ENCODE results near the gene CCNH. TPM values are rescaled to one million over a fixed set of nuclear protein-coding genes. Genes with fewer than 3 reads are reported as not detected.

CCNH gene
- total RNA-seq, 1 experiment from 2014 or later = 44.0 TPM

DNA sequence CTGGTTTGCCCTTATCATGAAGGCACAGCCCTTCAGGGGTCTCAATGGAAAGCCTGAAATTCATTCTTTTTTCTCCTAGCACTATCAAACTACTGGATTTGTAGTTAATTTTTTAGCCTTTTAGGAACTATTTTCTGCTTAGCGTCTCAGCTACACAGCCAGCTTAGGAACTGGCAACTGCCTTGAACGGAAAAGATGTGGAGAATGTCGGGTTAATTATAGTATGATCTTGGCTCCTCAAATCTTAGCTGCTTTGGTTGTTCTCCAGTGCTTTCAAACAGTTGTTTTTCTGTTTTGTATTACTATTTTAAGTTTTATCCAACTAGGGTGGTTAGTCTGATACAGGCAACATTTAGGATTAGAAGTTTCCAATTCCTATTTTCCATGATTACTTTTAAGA is 44.1 kb downstream of the CCNH start:
- DNase-seq (ENCODE audit: low read depth, low spot score) (no peak), ATAC-seq (no peak)
- Histone ChIP-seq H3K27me3 (ENCODE audit: control insufficient read depth, insufficient read depth, low read length) (no peaks in the 10 kb centered on the region), H3K4me3 (ENCODE audit: low read depth in 2 of 2, low read length in 2 of 2) (no peak overlapping the region), H3K4me1 (ENCODE audit: control insufficient read depth, insufficient read depth, low read length) (no peaks in the 10 kb centered on the region), H3K36me3 (ENCODE audit: control insufficient read depth, insufficient read depth, low read length) (peaks cover 27% of the 10 kb centered on the region), H3K27ac (ENCODE audit: low read length) (no peak overlapping the region), H3K9me3 (ENCODE audit: control insufficient read depth, insufficient read depth, low read depth, low read length) (no peaks in the 10 kb centered on the region)
- BruUV-seq (replicated peaks) = no TSS peak
- in situ Hi-C loops (cut with HindIII; ENCODE audit: low pct_unique_long_range_greater_than_20kb, low sequenced_read_pairs) (no loop called here), intact Hi-C loops (cut with micrococcal nuclease; ENCODE audit: unreplicated experiment) (no loop called here)
- TF ChIP-seq SIN3A (IDR thresholded peaks at IDR 0.05; ENCODE audit: borderline replicate concordance, insufficient read depth, low read depth, low read length) (no peak), TCF7L2 (IDR thresholded peaks at IDR 0.05; ENCODE audit: low read depth, low read length) (no peak), POLR2AphosphoS5 (IDR thresholded peaks at IDR 0.05; ENCODE audit: low read depth, low read length) (no peak)
- TF ChIP-seq, protein P1, sequence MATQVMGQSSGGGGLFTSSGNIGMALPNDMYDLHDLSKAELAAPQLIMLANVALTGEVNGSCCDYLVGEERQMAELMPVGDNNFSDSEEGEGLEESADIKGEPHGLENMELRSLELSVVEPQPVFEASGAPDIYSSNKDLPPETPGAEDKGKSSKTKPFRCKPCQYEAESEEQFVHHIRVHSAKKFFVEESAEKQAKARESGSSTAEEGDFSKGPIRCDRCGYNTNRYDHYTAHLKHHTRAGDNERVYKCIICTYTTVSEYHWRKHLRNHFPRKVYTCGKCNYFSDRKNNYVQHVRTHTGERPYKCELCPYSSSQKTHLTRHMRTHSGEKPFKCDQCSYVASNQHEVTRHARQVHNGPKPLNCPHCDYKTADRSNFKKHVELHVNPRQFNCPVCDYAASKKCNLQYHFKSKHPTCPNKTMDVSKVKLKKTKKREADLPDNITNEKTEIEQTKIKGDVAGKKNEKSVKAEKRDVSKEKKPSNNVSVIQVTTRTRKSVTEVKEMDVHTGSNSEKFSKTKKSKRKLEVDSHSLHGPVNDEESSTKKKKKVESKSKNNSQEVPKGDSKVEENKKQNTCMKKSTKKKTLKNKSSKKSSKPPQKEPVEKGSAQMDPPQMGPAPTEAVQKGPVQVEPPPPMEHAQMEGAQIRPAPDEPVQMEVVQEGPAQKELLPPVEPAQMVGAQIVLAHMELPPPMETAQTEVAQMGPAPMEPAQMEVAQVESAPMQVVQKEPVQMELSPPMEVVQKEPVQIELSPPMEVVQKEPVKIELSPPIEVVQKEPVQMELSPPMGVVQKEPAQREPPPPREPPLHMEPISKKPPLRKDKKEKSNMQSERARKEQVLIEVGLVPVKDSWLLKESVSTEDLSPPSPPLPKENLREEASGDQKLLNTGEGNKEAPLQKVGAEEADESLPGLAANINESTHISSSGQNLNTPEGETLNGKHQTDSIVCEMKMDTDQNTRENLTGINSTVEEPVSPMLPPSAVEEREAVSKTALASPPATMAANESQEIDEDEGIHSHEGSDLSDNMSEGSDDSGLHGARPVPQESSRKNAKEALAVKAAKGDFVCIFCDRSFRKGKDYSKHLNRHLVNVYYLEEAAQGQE (IDR thresholded peaks at IDR 0.05; ENCODE audit: insufficient read depth in 1 of 2, low read depth in 2 of 2, low read length in 1 of 2) = no peak
- TF ChIP-seq, protein P2, sequence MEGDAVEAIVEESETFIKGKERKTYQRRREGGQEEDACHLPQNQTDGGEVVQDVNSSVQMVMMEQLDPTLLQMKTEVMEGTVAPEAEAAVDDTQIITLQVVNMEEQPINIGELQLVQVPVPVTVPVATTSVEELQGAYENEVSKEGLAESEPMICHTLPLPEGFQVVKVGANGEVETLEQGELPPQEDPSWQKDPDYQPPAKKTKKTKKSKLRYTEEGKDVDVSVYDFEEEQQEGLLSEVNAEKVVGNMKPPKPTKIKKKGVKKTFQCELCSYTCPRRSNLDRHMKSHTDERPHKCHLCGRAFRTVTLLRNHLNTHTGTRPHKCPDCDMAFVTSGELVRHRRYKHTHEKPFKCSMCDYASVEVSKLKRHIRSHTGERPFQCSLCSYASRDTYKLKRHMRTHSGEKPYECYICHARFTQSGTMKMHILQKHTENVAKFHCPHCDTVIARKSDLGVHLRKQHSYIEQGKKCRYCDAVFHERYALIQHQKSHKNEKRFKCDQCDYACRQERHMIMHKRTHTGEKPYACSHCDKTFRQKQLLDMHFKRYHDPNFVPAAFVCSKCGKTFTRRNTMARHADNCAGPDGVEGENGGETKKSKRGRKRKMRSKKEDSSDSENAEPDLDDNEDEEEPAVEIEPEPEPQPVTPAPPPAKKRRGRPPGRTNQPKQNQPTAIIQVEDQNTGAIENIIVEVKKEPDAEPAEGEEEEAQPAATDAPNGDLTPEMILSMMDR (IDR thresholded peaks at IDR 0.05) = no peak
- CTCF ChIA-PET = no interaction called here
- POLR2A ChIA-PET = no interaction called here

DNA sequence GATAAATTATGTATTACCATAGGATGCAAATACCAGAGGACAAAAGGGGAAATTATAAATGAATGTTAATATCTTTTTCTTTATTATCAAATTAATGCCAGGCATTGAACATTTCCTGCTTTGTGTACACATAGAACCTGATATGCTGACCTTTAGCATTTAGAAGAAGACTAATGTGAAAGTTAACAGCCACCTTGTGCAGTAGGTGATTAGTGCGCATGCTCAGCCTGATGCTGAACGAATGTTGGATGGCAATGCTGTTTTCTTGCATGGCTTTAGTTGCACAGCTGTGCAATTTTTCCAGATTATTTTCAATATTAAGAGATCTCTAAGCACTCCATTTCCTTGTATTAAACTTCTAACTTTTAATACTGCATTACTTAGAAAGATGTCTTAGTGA is 45.5 kb downstream of the CCNH start:
- no peaks in the 10 kb centered on the region for H3K4me1 ChIP-seq (ENCODE audit: control insufficient read depth, insufficient read depth, low read length)
- H3K27me3 ChIP-seq (ENCODE audit: control insufficient read depth, insufficient read depth, low read length) = no peaks in the 10 kb centered on the region
- DNase-seq (ENCODE audit: low read depth, low spot score) = no peak
- no peak overlapping the region for H3K4me3 ChIP-seq (ENCODE audit: low read depth in 2 of 2, low read length in 2 of 2)
- ATAC-seq = no peak
- H3K9me3 ChIP-seq (ENCODE audit: control insufficient read depth, insufficient read depth, low read depth, low read length) = no peaks in the 10 kb centered on the region
- in situ Hi-C loops (cut with HindIII; ENCODE audit: low pct_unique_long_range_greater_than_20kb, low sequenced_read_pairs) = no loop called here
- CTCF ChIA-PET = no interaction called here
- no TSS peak for BruUV-seq (replicated peaks)
- H3K27ac ChIP-seq (ENCODE audit: low read length) = no peak overlapping the region
- peaks cover 32% of the 10 kb centered on the region for H3K36me3 ChIP-seq (ENCODE audit: control insufficient read depth, insufficient read depth, low read length)
- POLR2A ChIA-PET = no interaction called here
- TF ChIP-seq, protein P1 (IDR thresholded peaks at IDR 0.05; ENCODE audit: insufficient read depth in 1 of 2, low read depth in 2 of 2, low read length in 1 of 2) = no peak
- TF ChIP-seq TCF7L2 (IDR thresholded peaks at IDR 0.05; ENCODE audit: low read depth, low read length) (no peak), POLR2AphosphoS5 (IDR thresholded peaks at IDR 0.05; ENCODE audit: low read depth, low read length) (no peak), SIN3A (IDR thresholded peaks at IDR 0.05; ENCODE audit: borderline replicate concordance, insufficient read depth, low read depth, low read length) (no peak)
- TF ChIP-seq, protein P2 (IDR thresholded peaks at IDR 0.05) = no peak
- intact Hi-C loops (cut with micrococcal nuclease; ENCODE audit: unreplicated experiment) = no loop called here

Data from Panc1 (cell line).